ENCODE data around the gene KIF7.

- TF ChIP-seq CTCF (IDR thresholded peaks at IDR 0.05) = no peak
- no peak for TF ChIP-seq POLR2A (IDR thresholded peaks at IDR 0.05)
Observed at GRCh38 chr15:89628301-89628700, 27.0 kb downstream of the KIF7 start.
